DOHH2 (cell line): ENCODE measurements around the gene RAI2.

Source experiments
- H3F3A ChIP-seq: fragments of 200-600 bp; sonication (generic), shearing (Covaris generic); 2 replicates; pipeline ENCODE4 v1.6.0; 2016; ENCODE audit warnings: antibody characterized with exemption, mild to moderate bottlenecking; ENCODE audit not compliant: control insufficient read depth, insufficient read depth
- H3K27ac ChIP-seq: fragments of 200-600 bp; sonication (generic); 2 replicates; pipeline ENCODE4 v1.5.1; 2014; ENCODE audit warnings: low read depth, mild to moderate bottlenecking, low read length, moderate library complexity
- H3K27me3 ChIP-seq: fragments of 200-600 bp; sonication (generic); 2 replicates; pipeline ENCODE4 v1.6.1; 2014; ENCODE audit warnings: mild to moderate bottlenecking, low read length, mixed read lengths; ENCODE audit not compliant: control insufficient read depth
- H3K36me3 ChIP-seq: fragments of 200-600 bp; sonication (generic); 2 replicates; pipeline ENCODE4 v1.6.1; 2014; ENCODE audit warnings: mild to moderate bottlenecking, low read length, moderate library complexity, mixed read lengths; ENCODE audit not compliant: control insufficient read depth
- H3K4me1 ChIP-seq: fragments of 200-600 bp; sonication (generic); 2 replicates; pipeline ENCODE4 v1.6.1; 2014; ENCODE audit warnings: mild to moderate bottlenecking, low read length, mixed read lengths; ENCODE audit not compliant: control insufficient read depth
- H3K4me2 ChIP-seq: fragments of 200-600 bp; sonication (generic); 2 replicates; pipeline ENCODE4 v1.6.0; 2014; ENCODE audit warnings: mild to moderate bottlenecking, low read length, moderate library complexity
- H3K4me3 ChIP-seq: fragments of 200-600 bp; sonication (generic); 2 replicates; pipeline ENCODE4 v1.5.1; 2014; ENCODE audit warnings: mild to moderate bottlenecking, low read length, mixed read lengths
- H3K79me2 ChIP-seq: fragments of 200-600 bp; sonication (generic); 2 replicates; pipeline ENCODE4 v1.6.1; 2014; ENCODE audit warnings: mild to moderate bottlenecking, low read length, mixed read lengths; ENCODE audit not compliant: control insufficient read depth
- H3K9me2 ChIP-seq: fragments of 200-600 bp; sonication (generic); replicated peaks from 2 replicates; pipeline ENCODE4 v1.6.1; 2014; ENCODE audit warnings: mild to moderate bottlenecking, low read length, mixed read lengths; ENCODE audit not compliant: control insufficient read depth
- H3K9me3 ChIP-seq: fragments of 200-600 bp; sonication (generic); 2 replicates; pipeline ENCODE4 v1.6.1; 2014; ENCODE audit warnings: antibody characterized with exemption, low read length, mixed read lengths; ENCODE audit not compliant: control insufficient read depth, insufficient read depth
- H4K20me1 ChIP-seq: fragments of 200-600 bp; sonication (generic); 2 replicates; pipeline ENCODE4 v1.6.0; 2014; ENCODE audit warnings: low read depth, mild to moderate bottlenecking, antibody characterized with exemption, low read length, moderate library complexity; ENCODE audit not compliant: control insufficient read depth, insufficient read depth
- EZH2phosphoT487 ChIP-seq: fragments of 200-600 bp; sonication (generic); IDR thresholded peaks from 2 replicates; pipeline ENCODE4 v1.6.1; 2017; ENCODE audit warnings: borderline replicate concordance, mild to moderate bottlenecking, antibody characterized with exemption, low read length, moderate library complexity, mixed read lengths
- TF ChIP-seq, protein P1 (sequence below): fragments of 200-600 bp; sonication (generic); IDR thresholded peaks from one replicate; pipeline ENCODE4 v1.5.1; 2014; ENCODE audit warnings: antibody characterized with exemption, mild to moderate bottlenecking, low read depth, low read length; ENCODE audit not compliant: poor library complexity, severe bottlenecking

The RAI2 gene

GRCh38 chrX:17839269-17839668, 21.8 kb downstream of the RAI2 start:
- H3K27me3 ChIP-seq, result no peaks in the 10 kb centered on the region
- no peaks in the 10 kb centered on the region for H3K9me2 ChIP-seq
- no peak overlapping the region for H3K27ac ChIP-seq
- H3K36me3 ChIP-seq, result no peaks in the 10 kb centered on the region
- H3F3A ChIP-seq, result no peaks in the 10 kb centered on the region
- H3K4me3 ChIP-seq, result no peak overlapping the region
- H3K4me2 ChIP-seq, result no peak overlapping the region
- H3K4me1 ChIP-seq, result no peaks in the 10 kb centered on the region
- no peaks in the 10 kb centered on the region for H4K20me1 ChIP-seq
- TF ChIP-seq, protein P1, sequence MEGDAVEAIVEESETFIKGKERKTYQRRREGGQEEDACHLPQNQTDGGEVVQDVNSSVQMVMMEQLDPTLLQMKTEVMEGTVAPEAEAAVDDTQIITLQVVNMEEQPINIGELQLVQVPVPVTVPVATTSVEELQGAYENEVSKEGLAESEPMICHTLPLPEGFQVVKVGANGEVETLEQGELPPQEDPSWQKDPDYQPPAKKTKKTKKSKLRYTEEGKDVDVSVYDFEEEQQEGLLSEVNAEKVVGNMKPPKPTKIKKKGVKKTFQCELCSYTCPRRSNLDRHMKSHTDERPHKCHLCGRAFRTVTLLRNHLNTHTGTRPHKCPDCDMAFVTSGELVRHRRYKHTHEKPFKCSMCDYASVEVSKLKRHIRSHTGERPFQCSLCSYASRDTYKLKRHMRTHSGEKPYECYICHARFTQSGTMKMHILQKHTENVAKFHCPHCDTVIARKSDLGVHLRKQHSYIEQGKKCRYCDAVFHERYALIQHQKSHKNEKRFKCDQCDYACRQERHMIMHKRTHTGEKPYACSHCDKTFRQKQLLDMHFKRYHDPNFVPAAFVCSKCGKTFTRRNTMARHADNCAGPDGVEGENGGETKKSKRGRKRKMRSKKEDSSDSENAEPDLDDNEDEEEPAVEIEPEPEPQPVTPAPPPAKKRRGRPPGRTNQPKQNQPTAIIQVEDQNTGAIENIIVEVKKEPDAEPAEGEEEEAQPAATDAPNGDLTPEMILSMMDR, result no peak
- no peak for TF ChIP-seq EZH2phosphoT487
- H3K9me3 ChIP-seq, result no peaks in the 10 kb centered on the region
- H3K79me2 ChIP-seq, result no peaks in the 10 kb centered on the region

DNA sequence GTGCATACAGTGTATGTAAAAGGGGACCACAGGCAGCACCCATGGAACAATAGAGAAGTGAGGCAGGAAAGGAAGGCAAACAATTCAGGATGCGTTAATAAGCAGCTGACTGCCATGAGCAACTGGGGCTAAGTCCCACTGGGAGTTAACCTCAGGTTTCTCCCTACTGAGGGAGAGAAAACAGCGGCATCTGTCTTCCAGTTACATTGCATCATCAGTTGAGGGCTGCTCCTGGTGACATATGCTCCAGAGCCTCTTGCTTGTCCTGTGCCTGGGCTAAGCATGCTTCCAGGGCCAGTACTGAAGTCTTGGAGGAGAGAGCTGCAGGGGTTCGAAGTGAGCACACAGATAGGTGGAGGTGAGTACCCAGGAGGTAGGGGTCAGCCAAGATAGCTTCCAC, 24.3 kb downstream of the RAI2 start:
- H3K4me2 ChIP-seq, result no peak overlapping the region
- no peak for TF ChIP-seq EZH2phosphoT487
- TF ChIP-seq, protein P1, result no peak
- H3K9me3 ChIP-seq, result no peaks in the 10 kb centered on the region
- no peak overlapping the region for H3K4me3 ChIP-seq
- H3K9me2 ChIP-seq, result no peaks in the 10 kb centered on the region
- no peaks in the 10 kb centered on the region for H3F3A ChIP-seq
- H3K79me2 ChIP-seq, result no peaks in the 10 kb centered on the region
- no peak overlapping the region for H3K27ac ChIP-seq
- no peaks in the 10 kb centered on the region for H3K36me3 ChIP-seq
- no peaks in the 10 kb centered on the region for H3K4me1 ChIP-seq
- no peaks in the 10 kb centered on the region for H3K27me3 ChIP-seq
- H4K20me1 ChIP-seq, result no peaks in the 10 kb centered on the region

GRCh38 chrX:17833954-17834353, 27.1 kb downstream of the RAI2 start:
- Histone ChIP-seq H3K4me3 (no peak overlapping the region), H3K36me3 (no peaks in the 10 kb centered on the region), H3K27me3 (no peaks in the 10 kb centered on the region), H3K79me2 (no peaks in the 10 kb centered on the region), H3K4me1 (no peaks in the 10 kb centered on the region), H3K9me3 (no peaks in the 10 kb centered on the region), H3K9me2 (no peaks in the 10 kb centered on the region), H3K27ac (no peak overlapping the region), H4K20me1 (no peaks in the 10 kb centered on the region), H3K4me2 (no peak overlapping the region), H3F3A (no peaks in the 10 kb centered on the region)
- TF ChIP-seq EZH2phosphoT487, result no peak

DNA sequence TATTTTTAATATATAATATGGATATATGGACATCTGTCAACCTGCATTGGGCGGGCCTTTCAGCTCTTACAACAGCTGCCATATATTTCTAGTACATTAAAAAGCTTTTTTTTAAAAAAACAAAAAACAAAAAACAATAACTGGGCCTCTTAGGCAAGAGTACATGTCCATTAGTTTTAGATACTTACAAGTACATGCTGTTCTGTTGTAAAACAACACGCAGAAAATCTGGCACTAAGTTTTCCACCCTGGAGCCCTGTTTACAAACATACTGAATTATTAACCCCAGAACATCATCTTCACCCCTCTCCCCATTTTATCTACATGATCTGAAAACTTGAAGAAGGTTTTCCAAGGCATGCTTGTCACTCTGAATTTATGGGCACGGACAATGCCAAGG, 29.8 kb downstream of the RAI2 start:
- Histone ChIP-seq H3K36me3 (no peaks in the 10 kb centered on the region), H3K4me2 (no peak overlapping the region), H4K20me1 (no peaks in the 10 kb centered on the region), H3K27me3 (no peaks in the 10 kb centered on the region), H3K9me3 (no peaks in the 10 kb centered on the region), H3F3A (no peaks in the 10 kb centered on the region), H3K79me2 (no peaks in the 10 kb centered on the region), H3K4me3 (no peak overlapping the region), H3K9me2 (no peaks in the 10 kb centered on the region), H3K27ac (no peak overlapping the region), H3K4me1 (no peaks in the 10 kb centered on the region)
- TF ChIP-seq EZH2phosphoT487, result no peak
- TF ChIP-seq, protein P1, result no peak
